GM12878 (cell line): ENCODE measurements around the gene SLC23A1. TPM values are rescaled to one million over a fixed set of nuclear protein-coding genes. Genes with fewer than 3 reads are reported as not detected.
"Not testable (repeated sequence)": the region's sequence is repeated elsewhere in the genome, so short reads cannot be mapped to it uniquely, and the experiment has no call there.

ENCODE experiments used
- ATAC-seq: fragments of 200-7000 bp; cut with Tn5 transposase; 3 replicates; pipeline ENCODE4 v1.9.1; 2020; ENCODE audit warnings: mild to moderate bottlenecking, moderate library complexity
- BruUV-seq: library from RNA; stranded (reverse); fragments of 400-500 nt; replicated peaks from 2 replicates; lab custom pipeline; 2021; lab: Mats Ljungman, UMichigan
- CTCF ChIA-PET: fragments of 300-600 bp; sonication (Branson Sonifier 250); formaldehyde crosslinking; extraction: SDS; loops from one replicate; lab custom pipeline; 2021; ENCODE audit warnings: inconsistent platforms; lab: Yijun Ruan, JAX
- POLR2A ChIA-PET: fragments of 350-600 bp; formaldehyde crosslinking; extraction: SDS; loops from one replicate; lab custom pipeline; 2021; ENCODE audit warnings: inconsistent platforms; lab: Charles Lee
- RAD21 ChIA-PET: fragments of 300-600 bp; sonication (Branson Sonifier 250); formaldehyde crosslinking; loops from one replicate; lab custom pipeline; 2023; ENCODE audit warnings: antibody characterized with exemption; ENCODE audit not compliant: unreplicated experiment; lab: Charles Lee
- SMC1A ChIA-PET: fragments of 300-600 bp; sonication (Branson Sonifier 250); formaldehyde crosslinking; loops from one replicate; lab custom pipeline; 2023; ENCODE audit not compliant: unreplicated experiment, uncharacterized antibody; lab: Charles Lee
- DNase-seq: peaks from one replicate; pipeline ENCODE4 v3.0.0-alpha.2; 2011; ENCODE audit warnings: low read depth, low spot score
- FAIRE-seq: peaks from 3 replicates; lab custom pipeline; 2011; peaks lifted over from hg19 to GRCh38; lab: Jason Lieb, UNC
- H2AFZ ChIP-seq: 2 replicates; pipeline ENCODE4 v1.6.0; 2011; ENCODE audit warnings: low read depth, low read length, control low read depth; ENCODE audit not compliant: control insufficient read depth
- H3K27ac ChIP-seq: 2 replicates; pipeline ENCODE4 v1.5.1; 2011; ENCODE audit warnings: control low read depth; ENCODE audit not compliant: control insufficient read depth, insufficient read depth
- H3K27me3 ChIP-seq, 2 experiments: replicated peaks in 1 of 2; 2 replicates each; pipeline versions ENCODE4 v1.6.0 to v1.6.1; 2011; ENCODE audit warnings: low read length in 1 of 2; ENCODE audit not compliant: control insufficient read depth in 2 of 2, insufficient read depth in 2 of 2
- H3K36me3 ChIP-seq, 2 experiments: 2 replicates each; pipeline ENCODE4 v1.5.1; 2011; ENCODE audit warnings: low read length in 1 of 2; ENCODE audit not compliant: control insufficient read depth in 2 of 2, insufficient read depth in 2 of 2
- H3K4me1 ChIP-seq: 2 replicates; pipeline ENCODE4 v1.6.1; 2011; ENCODE audit warnings: mild to moderate bottlenecking, low read length, moderate library complexity, mixed read lengths; ENCODE audit not compliant: control insufficient read depth, insufficient read depth
- H3K4me2 ChIP-seq: 2 replicates; pipeline ENCODE4 v1.6.0; 2011; ENCODE audit warnings: control low read depth; ENCODE audit not compliant: control insufficient read depth, insufficient read depth
- H3K4me3 ChIP-seq: fragments of 200-600 bp; sonication (generic); 2 replicates; pipeline ENCODE4 v1.5.1; 2016
- H3K79me2 ChIP-seq: 2 replicates; pipeline ENCODE4 v1.6.0; 2011; ENCODE audit warnings: low read length; ENCODE audit not compliant: control insufficient read depth, insufficient read depth
- H3K9ac ChIP-seq: 2 replicates; pipeline ENCODE4 v1.8.0; 2011; ENCODE audit warnings: low read length, control low read depth, mixed read lengths; ENCODE audit not compliant: control insufficient read depth, insufficient read depth
- H3K9me3 ChIP-seq: replicated peaks from 3 replicates; pipeline ENCODE4 v1.5.1; 2011; ENCODE audit warnings: mild to moderate bottlenecking, low read length; ENCODE audit not compliant: control insufficient read depth, insufficient read depth
- H4K20me1 ChIP-seq: 2 replicates; pipeline ENCODE4 v1.6.0; 2011; ENCODE audit not compliant: control insufficient read depth, insufficient read depth
- CHD2 ChIP-seq: IDR thresholded peaks from 2 replicates; pipeline ENCODE4 v1.6.1; 2011; ENCODE audit warnings: low read depth, low read length, improper control_type of control experiment, borderline replicate concordance
- GATAD2B ChIP-seq: fragments of 450-650 bp; conservative IDR thresholded peaks from 2 replicates; pipeline ENCODE4 v1.6.1; 2017; ENCODE audit warnings: low read depth, mild to moderate bottlenecking, moderate library complexity
- NFYB ChIP-seq: IDR thresholded peaks from 2 replicates; pipeline ENCODE4 v1.6.1; 2011; ENCODE audit warnings: low read depth, mild to moderate bottlenecking, low read length, improper control_type of control experiment, moderate library complexity; ENCODE audit not compliant: insufficient read depth
- SP1 ChIP-seq: IDR thresholded peaks from one replicate; pipeline ENCODE4 v1.6.1; 2011; ENCODE audit warnings: low read depth, low read length
- STAT3 ChIP-seq: IDR thresholded peaks from 2 replicates; pipeline ENCODE4 v1.6.1; 2011; ENCODE audit warnings: low read depth, low read length, improper control_type of control experiment
- TAF1 ChIP-seq: IDR thresholded peaks from 2 replicates; pipeline ENCODE4 v1.6.1; 2011; ENCODE audit warnings: mild to moderate bottlenecking, low read depth, low read length, borderline replicate concordance
- TCF7 ChIP-seq: IDR thresholded peaks from 2 replicates; pipeline ENCODE4 v1.6.1; 2014; ENCODE audit warnings: antibody characterized with exemption, borderline replicate concordance
- whole genome bisulfite sequencing: methylation state at CpG from one replicate; pipeline ENCODE4 v1.1.6; 2016; ENCODE audit warnings: low lambda C conversion rate; ENCODE audit not compliant: insufficient replicate concordance, insufficient coverage; ENCODE audit errors: missing lambda C conversion rate; 5-methylcytosine and 5-hydroxymethylcytosine counted together
- in situ Hi-C: fragments of 300-500 bp; cut with MboI; formaldehyde crosslinking; loops from 9 replicates; pipeline ENCODE4 v1.14.3; 2018; ENCODE audit warnings: mixed read lengths
- intact Hi-C: fragments of 100-400 bp; cut with micrococcal nuclease; formaldehyde crosslinking; loops from one replicate; pipeline ENCODE4 v1.14.2; 2022; ENCODE audit not compliant: unreplicated experiment
- polyA plus RNA-seq, 11 experiments: library from polyadenylated mRNA; depleted of rRNA in 4 of 11; unstranded in 6 of 11; stranded (reverse) in 5 of 11; fragments of >200 nt; fragmentation: Nextera tagmentation in 4 of 11; fragmentation: Illumina TruSeq in 1 of 11; extraction: Ambion mirVana in 4 of 11; extraction: Trizol in 1 of 11; gene quantifications; 1 replicate in 1 of 11; 2 replicates in 10 of 11; pipeline versions ENCODE4 v1.2.1 to v1.2.3, GENCODE V29; 2011 to 2016; ENCODE audit warnings: inconsistent platforms in 2 of 11, missing spikeins in 2 of 11, low read depth in 1 of 11
- total RNA-seq, 4 experiments: library from RNA; depleted of rRNA in 3 of 4; stranded (reverse); fragments of >200 nt in 3 of 4; fragmentation: Illumina TruSeq in 1 of 4; extraction: Trizol in 1 of 4; gene quantifications; 2 replicates each; pipeline versions ENCODE4 v1.2.1 to v1.2.3, GENCODE V29; 2013 to 2021
- TF ChIP-seq, protein P1 (sequence below): fragments of 450-650 bp; IDR thresholded peaks from 2 replicates; pipeline ENCODE4 v1.6.1; 2016; ENCODE audit warnings: mild to moderate bottlenecking
- TF ChIP-seq, protein P2 (sequence below): IDR thresholded peaks from 2 replicates; pipeline ENCODE4 v1.6.1; 2011; ENCODE audit warnings: low read depth, mild to moderate bottlenecking, low read length, moderate library complexity, borderline replicate concordance; ENCODE audit errors: extremely low read depth
- TF ChIP-seq, protein P3 (sequence below): fragments of 450-650 bp; IDR thresholded peaks from 2 replicates; pipeline ENCODE4 v1.6.1; 2017; ENCODE audit warnings: low read depth, mild to moderate bottlenecking, moderate library complexity

SLC23A1 gene
- total and polyA plus RNA-seq, 10 of the 15 experiments (the other 5 are each of a cell fraction or from before 2014, with no cell fraction given), result 0.35 to 4.7 (median 1.6) TPM

DNA sequence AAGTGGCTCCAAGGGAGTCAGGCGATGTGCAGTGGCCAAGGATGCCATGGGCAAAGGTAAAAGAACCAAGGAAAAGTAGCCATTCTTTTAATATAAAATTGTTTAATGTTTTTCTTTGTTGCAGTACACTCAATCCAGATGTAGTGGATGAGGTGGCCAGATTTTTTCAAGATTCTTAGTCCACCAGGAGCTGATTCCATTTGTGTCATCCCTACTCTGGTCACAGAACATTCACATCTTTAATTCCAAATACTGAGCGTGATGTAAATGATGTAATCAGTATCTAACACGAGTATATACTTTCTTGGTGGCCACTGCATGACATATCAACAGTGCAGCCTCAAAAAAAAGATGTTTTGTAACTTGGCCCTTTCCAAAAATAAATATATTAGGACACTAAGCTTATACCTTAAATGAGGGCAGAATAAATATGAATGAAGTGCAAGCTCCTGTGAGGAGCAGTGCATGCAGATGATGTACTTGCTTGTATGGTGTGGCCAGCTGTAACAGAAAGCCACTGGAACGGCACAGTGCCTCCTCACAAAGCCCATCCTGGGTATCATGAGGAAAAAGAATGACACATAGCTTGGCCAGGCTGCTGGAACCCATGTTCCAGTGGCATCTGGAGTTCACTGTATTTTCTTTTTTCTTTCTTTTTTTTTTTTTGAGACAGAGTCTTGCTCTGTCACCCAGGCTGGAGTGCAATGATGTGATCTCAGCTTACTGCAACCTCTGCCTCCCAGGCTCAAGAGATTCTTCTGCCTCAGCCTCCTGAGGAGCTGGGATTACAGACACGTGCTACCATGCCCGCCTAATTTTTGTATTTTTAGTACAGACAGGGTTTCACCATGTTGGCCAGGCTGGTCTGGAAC lies 27.3 kb upstream of the SLC23A1 start (continued):
- TF ChIP-seq GATAD2B (no peak), TCF7 (no peak), TAF1 (no peak), NFYB (no peak), SP1 (no peak), STAT3 (no peak), CHD2 (no peak)
- TF ChIP-seq, protein P1, sequence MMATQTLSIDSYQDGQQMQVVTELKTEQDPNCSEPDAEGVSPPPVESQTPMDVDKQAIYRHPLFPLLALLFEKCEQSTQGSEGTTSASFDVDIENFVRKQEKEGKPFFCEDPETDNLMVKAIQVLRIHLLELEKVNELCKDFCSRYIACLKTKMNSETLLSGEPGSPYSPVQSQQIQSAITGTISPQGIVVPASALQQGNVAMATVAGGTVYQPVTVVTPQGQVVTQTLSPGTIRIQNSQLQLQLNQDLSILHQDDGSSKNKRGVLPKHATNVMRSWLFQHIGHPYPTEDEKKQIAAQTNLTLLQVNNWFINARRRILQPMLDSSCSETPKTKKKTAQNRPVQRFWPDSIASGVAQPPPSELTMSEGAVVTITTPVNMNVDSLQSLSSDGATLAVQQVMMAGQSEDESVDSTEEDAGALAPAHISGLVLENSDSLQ, result no peak
- TF ChIP-seq, protein P2, sequence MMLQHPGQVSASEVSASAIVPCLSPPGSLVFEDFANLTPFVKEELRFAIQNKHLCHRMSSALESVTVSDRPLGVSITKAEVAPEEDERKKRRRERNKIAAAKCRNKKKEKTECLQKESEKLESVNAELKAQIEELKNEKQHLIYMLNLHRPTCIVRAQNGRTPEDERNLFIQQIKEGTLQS, result no peak
- TF ChIP-seq, protein P3, sequence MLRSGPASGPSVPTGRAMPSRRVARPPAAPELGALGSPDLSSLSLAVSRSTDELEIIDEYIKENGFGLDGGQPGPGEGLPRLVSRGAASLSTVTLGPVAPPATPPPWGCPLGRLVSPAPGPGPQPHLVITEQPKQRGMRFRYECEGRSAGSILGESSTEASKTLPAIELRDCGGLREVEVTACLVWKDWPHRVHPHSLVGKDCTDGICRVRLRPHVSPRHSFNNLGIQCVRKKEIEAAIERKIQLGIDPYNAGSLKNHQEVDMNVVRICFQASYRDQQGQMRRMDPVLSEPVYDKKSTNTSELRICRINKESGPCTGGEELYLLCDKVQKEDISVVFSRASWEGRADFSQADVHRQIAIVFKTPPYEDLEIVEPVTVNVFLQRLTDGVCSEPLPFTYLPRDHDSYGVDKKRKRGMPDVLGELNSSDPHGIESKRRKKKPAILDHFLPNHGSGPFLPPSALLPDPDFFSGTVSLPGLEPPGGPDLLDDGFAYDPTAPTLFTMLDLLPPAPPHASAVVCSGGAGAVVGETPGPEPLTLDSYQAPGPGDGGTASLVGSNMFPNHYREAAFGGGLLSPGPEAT, result no peak

DNA sequence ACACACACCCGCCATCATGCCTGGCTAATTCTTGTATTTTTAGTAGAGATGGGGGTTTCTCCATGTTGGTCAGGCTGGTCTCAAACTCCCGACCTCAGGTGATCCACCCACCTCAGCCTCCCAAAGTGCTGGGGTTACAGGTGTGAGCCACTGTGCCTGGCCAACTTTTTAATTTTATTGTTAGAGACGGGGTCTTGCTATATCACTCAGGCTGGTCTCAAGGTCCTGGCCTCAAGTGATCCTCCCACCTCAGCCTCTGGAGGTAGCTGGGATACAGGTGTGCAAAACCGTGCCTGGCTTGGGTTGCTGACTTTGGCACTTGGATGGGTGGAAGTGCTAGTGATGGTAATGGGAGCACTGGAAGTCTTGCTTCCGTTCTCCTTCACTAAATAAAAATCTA lies 26.0 kb upstream of the SLC23A1 start:
- DNase-seq, intact Hi-C loops, H3K9ac ChIP-seq, in situ Hi-C loops, H2AFZ ChIP-seq, H3K4me3 ChIP-seq, H3K79me2 ChIP-seq, FAIRE-seq, H4K20me1 ChIP-seq, H3K4me2 ChIP-seq, H3K27me3 ChIP-seq, H3K9me3 ChIP-seq, ATAC-seq, H3K36me3 ChIP-seq, BruUV-seq, H3K27ac ChIP-seq: not testable (repeated sequence)
- POLR2A ChIA-PET, result interaction anchor here (0.6 to 2.8 kb wide), 2 partner anchors 11 to 189 kb away, joined by 4 to 7 read pairs; no protein-coding TSS in a partner anchor
- RAD21 ChIA-PET, result interaction anchor here (1.2 kb wide), 2 partner anchors 12 to 15 kb away, joined by 3 to 6 read pairs; no protein-coding TSS in a partner anchor
- WGBS, result 64% methylated on average over 5 of the region's 5 CpGs
- peaks cover 20% of the 10 kb centered on the region for H3K4me1 ChIP-seq
- SMC1A ChIA-PET, result interaction anchor here (0.7 to 2.7 kb wide), 5 partner anchors 9 to 137 kb away, joined by 3 to 11 read pairs (median 3); no protein-coding TSS in a partner anchor
- CTCF ChIA-PET, result interaction anchor here (1.3 to 3.8 kb wide), 4 partner anchors 11 to 103 kb away, joined by 6 to 39 read pairs (median 12); no protein-coding TSS in a partner anchor
